Right forelimb (tissue), 1 donor: ENCODE data around the gene EPHB2.

ENCODE experiments used
- DNase-seq: peaks from one replicate; pipeline ENCODE4 v3.0.0-alpha.2; 2018

Gene EPHB2

GRCh38 chr1:22963044-22963677 is 252.5 kb downstream of the EPHB2 start:
- no peak for DNase-seq

DNA sequence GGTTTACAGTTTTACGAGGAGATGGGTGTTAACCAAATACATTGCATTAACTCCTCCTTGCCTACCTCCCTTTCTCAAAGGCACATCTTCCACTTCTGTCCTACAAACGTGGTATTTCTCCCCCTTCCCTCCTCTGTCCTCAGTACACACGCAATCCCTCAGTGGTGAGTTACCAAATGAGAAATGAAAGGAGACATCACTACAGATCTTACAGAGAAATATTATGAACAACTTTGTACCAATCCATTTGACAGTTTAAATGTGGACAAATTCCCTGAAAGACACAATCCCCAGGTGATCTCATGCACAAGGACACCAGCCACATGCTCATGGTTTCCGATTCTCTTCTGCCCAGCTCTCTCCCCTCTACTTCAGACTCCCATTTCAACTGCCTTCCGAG is 255.7 kb downstream of the EPHB2 start:
- no peak for DNase-seq

- no peak for DNase-seq
Measured at GRCh38 chr1:22967833-22968232, 257.2 kb downstream of the EPHB2 start.

DNA sequence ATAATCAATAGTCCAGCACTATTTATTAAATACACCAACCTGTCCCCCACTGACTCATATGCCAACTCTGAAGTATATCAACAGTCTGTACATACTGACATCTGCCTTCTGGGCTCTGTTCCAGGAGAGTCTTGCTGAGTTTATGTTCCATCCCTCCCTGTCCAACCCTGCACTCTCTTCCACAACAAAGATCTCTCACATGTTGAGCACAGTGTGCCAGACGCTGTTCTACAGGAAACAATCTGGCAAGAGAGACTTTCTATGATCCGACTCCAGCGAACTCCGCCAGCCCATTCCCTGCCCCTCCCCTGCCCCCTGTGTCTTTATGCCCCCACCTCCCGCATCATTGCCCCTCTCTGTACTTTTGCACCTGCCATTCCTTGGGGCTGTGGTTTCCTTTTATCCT is 258.7 kb downstream of the EPHB2 start:
- DNase-seq, result peak; percentile 51

- DNase-seq, result no peak
Measured at GRCh38 chr1:22970096-22970495, 259.5 kb downstream of the EPHB2 start.
